SW480 (cell line): ENCODE results near the gene IQSEC1.

ENCODE experiments used
- DNase-seq: peaks from one replicate; pipeline ENCODE4 v3.0.0-alpha.2; 2016; ENCODE audit warnings: low spot score

Gene IQSEC1

DNA sequence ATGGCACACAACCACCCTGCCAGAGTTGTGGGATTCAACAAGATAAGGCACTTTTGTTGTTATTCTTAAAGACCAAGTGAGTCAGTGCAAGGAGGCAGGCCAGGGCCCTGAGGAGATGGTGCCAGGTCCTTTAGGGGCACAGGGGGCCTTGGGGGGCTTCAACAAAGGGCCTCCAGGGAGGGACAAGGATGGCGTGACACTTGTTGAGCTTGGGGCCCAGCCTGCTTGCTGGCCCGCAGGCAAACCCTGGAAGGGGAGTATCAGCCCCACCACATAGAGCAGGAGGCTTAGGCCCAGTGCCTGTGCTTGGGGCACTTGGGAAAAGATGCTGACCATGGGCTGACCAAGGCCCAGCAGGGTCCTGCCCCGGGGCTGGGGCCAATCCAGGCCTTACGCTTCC is 5.5 kb downstream of the IQSEC1 start:
- no peak for DNase-seq

DNA sequence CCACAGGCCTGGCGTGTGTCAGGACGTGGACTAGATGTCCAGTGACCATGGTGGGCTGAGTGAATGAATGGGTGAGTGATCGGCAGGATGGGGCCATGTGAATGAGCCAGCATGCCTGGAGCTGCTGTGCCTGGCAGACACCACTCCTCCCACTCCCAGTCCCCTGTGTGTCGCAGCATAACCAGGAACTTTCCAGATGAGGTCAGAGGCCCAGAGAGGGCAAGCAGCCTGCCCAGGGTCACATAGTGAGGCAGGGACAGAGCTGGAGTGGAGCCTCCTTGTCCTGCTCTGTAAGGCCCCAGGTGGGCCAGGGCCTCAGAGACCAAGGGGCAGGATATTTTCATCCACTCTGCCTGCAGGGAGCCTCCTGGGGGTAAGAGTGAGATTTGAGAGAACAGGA is 6.4 kb downstream of the IQSEC1 start:
- DNase-seq: no peak

DNA sequence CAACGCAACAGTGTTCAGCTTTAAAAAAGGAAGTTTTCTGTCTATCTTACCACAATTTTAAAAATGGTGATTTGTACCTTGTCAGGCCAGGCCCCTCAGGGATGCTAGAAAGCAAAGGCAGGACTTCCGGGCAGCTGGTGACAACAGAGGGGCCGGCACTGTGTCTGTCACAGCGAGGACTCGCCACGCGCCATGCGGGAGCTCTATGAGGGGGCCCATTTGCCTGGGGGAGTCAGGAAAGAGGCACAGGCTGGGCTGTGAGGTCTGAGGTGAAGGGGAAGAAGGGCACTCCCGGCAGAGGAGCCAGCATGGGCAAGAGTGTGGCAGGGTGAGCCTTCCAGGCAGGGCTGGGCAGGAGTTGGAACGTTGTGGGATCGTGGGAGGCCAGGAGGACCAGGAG is 7.0 kb downstream of the IQSEC1 start:
- DNase-seq: no peak

DNA sequence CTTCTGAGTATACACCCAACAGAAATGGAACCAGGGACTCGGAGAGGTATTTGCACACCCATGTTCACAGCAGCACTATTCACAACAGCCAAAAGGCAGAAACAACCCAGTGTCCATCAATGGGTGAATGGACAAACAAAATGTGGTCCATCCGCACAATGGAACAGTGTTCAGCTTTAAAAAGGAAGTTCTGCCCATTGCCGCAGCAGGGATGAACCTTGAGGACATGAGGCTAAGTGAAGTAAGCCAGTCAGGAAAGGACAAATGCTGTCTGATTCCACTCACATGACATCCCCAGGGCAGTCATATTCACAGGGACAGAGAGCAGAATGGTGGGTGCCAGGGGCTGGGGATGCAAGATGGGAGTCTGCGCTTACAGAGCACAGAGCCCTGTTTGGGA is 7.5 kb downstream of the IQSEC1 start:
- no peak for DNase-seq

DNA sequence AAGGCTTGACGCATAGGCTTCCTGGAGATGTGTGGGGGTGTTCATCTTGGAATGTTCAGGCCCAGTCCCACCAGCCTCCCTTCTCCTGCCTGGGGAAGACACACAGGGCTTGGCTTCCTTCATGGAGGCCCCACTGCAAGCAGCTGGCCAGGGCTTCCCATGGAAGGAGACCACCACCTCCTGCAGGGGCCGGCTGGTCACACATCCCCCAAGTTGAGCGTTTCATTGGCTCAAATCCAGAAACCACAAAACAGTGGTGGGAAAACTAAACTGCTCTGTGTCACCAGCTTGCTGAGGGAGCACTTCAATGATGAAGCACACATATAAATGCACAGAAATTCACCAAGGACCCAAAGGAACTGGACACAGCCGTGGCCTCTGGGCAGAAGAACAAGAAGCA is 8.3 kb downstream of the IQSEC1 start:
- no peak for DNase-seq

DNA sequence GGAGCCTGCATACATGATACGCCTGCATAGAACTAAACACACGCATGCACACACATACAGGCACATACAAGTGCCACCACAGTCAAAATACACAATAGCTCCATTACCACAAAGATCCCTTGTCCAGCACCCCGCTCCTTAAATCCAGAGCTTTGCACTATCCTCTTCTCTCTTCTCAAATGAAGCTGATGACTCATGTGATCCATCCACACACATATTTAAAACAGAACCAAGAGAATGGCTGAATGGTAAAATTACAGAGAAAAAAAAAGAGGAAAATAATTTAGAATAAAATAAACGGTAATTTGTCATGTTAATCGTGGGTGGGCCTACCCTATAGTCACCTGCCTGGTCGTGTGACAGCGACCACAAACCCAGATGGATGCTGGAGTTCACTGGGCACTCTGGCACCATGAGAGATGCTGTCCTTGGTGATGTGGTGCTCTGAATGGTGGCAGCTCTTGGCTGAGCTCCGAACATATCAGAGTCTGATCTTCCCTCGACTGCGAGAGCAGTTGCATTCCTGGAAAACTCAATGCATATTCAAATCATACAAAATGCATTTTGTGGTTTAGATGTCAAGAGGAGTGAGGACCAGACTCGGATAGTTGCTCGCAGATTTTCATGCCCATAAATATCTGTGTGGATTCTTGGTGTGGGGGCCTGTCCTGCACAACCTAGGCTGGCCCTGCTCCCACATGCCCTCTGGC is 8.9 kb downstream of the IQSEC1 start:
- DNase-seq: no peak

DNA sequence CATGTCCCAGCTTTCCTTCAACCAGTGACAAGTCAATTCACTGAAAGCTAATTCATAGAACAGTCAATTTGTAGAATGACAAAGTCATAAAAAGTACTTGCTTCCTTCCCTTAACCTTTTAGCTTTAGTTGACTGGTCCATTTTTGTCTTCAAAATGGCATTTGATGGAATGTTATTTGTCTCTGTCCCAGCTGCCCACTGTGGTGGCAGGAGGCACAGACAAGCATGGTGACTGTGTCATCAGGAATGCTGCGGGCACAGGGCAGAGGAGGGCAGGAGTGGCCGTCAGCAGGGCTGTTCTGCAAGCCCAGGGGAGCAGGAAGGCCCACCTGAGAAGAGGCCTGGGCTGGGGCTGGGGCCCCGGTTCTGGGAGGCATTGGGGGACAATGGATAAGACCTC is 10.0 kb downstream of the IQSEC1 start:
- DNase-seq: peak; percentile 80

DNA sequence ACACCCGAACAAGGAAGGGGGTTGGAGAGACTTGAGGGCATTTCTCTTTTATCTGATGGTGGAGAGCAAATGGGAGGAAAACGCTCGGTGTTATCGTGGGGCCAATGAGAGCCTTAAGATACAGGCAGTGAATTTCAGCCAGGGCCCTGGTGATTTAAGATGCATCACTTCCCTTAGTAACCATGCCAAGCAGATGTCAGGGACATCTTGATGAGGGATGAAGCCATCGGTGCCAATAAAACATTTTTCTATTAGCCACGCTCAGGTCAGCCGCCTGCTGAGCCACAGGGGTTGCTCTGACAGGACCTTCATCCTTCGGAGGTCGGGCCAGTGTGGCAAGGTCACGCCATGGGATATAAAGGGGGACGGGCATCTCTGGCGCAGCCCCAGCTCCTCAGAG is 10.6 kb downstream of the IQSEC1 start:
- DNase-seq: no peak

DNA sequence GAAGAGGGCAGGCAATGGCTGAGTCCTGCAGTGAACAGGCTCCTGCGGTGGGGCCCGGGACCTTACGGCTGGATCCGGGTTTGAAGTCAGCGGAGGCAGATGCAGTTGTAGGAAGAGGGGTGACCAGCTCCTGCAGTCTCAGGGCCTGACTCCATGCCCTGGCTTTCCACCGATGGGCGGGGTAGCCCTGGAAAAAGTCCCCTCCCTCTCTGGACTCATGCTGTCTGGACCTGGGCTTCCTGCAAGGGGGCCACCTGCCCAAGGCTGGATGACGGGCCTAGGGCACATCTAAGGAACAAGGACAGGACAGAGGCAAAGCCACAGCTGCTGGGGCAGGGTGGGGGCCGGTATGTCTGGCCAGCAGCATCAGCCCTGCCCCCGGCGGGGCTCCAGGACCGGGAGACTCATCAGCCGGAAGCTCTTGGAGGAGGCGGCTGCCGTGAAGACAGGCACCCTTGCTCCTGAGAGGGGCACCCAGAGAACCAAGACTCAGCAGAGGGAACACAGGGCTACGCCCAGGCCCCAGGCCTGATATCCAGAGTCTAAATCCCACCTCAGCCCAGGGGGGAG is 12.8 kb downstream of the IQSEC1 start:
- no peak for DNase-seq

DNA sequence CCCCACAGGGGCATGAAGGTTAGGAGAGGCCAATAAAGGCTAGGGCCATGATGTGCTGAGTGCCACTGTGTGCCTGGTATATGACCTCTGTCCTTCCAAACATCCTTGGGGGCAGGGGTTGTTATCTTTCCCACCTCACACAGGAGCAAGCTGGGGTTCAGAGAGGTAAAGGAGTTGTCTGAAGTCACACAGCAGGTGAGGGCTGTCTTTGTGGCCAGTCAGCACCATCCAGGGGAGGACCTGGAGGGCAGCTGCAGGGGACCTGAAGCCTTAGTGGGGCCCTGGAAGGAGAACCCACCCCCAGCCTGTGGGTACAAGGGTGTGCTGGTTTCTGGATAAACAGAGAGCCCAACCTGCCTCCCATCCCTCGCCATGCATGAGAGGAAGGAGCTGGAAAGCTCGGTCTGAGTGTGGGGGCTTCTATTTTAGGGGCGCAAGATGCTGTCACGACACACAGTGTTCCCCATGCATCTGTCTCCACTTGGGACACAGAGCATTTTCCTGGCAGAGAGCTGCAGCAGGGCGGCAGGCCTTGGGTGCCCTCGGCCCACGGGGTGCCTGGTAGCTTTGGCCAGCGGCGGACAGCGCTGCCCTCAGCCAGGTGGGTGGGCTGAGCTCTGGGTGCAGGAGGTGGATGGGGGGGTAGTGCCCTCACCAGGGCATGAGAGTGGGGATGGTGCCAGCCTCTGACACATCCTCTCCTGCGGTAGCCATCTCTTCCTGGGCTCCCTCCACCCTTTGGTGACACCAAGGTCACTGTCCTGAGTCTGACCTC is 14.7 kb downstream of the IQSEC1 start:
- DNase-seq: no peak

DNA sequence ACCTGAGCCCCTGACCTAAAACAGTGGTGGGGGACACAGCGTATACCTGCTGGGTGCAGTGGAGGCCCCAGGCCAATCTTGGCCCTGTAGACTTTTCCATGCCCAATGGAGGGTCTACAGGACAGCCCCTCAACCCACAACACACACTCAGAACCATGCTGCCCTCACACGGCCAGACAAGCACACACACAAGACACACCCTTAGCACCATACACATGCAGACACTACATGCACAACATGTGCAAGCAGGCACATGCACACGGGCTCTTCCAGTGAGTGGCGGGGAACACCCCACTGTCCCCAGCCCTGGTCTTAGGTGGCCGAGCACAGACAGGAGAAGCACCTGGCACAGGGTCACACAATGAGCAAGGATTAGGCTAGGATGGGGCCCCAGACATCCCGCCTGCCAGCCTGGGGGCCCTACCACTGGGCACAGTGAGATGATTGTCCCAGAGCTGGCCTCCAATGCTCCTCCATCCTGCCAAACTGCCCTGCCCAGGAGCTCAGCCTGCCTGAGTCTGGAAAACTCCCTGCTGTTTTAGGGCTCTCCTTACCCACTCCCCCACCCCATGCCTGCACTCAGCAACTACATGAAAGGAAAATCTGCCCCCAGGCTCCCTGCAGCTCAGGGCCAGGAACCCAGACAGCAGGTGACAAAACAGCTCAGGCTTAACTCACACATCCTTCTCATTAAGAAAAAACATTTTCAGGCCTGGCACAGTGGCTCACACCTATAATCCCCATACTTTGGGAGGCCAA is 15.8 kb downstream of the IQSEC1 start:
- no peak for DNase-seq

DNA sequence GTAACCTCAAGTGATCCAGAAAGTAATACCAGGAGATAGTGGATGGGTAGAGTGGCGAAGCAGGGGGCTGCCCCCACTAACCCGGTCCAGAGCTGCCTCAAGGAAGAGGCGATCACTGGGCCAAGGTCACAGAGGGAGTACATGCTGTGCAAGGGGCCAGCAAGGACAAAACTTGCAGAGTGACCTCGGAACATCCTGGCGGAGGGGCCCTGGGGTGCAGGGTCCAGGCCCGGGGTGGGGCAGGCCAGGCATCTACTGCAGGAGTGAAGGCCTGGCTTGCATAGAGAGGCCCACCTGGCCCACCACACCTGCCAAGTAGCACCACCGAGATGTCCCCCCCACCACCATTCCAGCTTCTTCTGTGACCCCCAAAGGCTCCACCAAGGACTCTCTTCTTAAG is 17.6 kb downstream of the IQSEC1 start:
- DNase-seq: no peak

DNA sequence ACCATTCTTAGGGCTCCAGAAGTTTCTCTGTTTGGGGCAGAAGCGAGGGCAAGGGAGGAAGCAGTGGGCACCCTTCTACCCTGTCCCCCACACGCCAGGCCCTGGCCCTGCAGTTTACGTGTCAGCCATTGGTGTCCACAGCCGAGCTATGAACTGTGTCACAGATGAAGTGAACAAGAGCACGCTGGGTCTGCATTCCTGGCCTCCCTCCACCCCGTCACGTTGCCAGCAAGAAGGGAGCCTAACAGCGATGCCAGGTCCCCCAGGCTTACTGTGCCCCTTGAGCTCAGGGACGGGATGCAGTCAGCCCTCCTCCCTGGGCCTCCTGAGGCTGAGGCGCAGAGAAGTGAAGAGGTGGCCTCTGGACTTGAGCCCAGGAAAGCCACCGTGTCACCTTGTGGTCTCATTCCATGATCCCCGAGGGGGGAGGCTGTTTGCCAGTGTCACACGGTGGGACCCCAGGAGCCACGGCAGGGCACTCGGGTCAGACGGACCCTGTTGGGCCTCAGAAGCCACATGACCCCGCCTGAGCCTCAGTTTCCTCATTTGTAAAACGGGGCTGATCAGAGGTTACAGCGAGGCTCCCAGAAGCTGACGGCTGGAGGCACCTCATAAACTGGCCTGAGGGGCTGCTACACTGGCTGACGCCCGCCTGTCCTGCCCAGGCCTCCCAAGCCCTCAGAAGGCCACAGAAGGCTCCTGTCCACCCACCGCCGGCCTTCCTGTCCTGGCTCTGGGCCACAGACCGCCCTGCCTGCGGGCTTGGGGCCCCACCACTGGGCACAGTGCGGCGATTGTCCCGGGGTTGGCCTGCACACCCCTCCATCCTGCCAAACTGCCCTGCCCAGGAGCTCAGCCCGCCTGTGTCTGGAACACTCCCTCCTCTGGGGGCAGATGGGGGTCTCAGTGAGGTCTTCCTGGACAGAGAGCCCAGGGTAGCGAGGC is 18.6 kb downstream of the IQSEC1 start:
- no peak for DNase-seq

DNA sequence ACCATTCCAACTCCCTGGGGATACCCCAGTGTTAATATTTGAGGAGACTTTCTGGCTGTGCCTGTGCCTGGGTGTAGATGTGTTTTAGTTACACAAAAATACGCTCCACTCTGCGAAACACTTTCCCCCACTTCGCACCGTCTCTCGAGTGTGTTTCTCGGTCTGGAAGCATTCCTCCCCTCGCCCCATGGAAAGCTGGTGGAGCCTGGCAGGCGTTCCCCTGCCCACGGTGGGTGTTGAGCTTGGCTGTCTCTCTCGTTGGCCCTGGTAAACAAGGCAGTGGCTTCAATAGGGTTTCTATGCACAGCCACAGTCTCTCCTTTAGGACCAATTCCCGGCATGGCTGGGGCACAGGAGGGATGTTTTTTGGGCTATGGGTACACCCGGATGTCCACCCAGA is 19.3 kb downstream of the IQSEC1 start:
- DNase-seq: no peak

DNA sequence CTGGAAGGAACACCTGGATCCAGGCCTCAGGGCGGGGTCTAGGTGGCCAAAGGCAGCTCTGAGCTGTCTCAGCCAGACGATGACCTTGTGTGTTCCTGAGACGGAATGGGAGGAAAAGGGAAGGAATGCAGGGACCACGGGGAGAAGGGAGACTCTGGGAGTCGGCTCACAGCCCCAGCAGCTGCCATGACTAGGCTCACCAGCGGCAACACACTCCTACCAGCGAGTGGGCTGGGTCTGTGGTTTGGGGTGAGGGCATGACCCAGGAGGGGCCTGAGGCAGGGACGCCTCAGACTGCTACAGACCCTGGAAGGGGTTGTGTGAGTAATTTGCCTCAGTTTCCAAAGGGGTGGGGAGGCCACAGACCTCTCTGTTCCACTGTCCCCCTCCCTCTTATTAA is 19.8 kb downstream of the IQSEC1 start:
- DNase-seq: no peak

DNA sequence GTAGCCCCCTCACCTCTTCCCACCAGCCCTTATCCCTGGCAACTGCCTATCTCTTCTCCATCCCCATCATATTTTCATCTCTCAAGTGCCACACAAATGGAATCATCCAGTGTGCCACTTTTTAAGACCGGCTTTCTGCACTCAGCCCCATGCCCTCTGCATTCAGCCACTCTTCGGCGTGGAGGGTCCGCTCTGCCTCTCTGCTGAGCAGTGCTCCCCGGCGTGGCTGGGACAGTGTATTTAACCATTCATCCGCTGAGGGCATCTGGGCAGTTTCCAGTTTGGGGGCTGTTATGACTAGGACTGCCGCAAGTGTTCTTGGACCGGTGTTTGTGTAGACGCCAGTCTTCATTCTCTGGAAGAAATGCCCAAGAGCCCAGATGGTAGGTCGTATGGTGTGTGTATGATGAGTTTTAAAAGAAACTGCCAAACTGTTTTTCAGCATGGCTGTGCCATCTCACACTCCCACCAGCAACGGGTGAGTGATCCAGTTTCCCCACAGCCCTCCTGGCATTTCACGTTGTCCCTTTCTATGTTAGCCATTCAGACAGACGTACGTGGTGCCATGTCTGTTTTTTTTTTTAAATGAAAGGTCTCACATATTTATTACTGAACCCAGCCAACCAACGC is 20.9 kb downstream of the IQSEC1 start:
- no peak for DNase-seq

DNA sequence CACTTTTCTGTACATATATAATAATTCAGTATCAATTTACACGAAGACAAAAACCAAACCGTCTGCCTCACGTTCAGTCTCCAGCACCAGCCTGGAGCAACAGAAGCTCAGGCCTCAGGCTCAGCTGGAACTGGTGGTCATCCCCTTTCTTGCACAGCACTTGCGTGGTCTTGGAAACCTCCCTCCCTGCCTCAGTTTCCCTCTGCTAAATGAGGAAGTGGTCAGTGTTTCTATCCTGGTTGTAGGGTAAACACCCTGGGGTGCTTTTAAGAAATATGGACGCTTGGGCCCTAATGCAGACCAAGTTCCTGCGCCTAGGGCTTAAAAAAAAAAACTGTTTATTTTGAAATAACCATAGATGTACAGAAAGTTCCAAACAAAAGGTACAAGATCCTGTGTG is 21.6 kb downstream of the IQSEC1 start:
- DNase-seq: no peak

DNA sequence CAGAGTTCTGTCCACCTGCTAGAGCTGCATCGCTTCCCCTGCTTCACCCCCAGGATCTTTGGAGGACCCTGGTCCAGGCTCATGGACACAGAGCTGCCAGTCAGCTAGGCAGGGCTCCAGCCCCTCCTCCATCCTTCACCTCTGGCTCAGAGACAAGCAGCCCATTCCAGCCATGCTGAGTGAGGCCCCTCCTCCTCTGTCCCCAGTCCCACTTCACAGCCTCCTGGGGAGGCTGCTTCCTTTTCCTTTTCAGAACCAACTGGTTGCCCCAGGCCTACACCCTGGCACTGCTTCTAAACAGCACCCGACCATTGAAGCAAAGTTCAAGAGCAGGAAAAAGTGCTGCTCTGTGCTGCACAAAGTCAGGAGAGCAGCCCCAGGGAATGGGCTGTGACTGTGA is 22.2 kb downstream of the IQSEC1 start:
- DNase-seq: no peak

DNA sequence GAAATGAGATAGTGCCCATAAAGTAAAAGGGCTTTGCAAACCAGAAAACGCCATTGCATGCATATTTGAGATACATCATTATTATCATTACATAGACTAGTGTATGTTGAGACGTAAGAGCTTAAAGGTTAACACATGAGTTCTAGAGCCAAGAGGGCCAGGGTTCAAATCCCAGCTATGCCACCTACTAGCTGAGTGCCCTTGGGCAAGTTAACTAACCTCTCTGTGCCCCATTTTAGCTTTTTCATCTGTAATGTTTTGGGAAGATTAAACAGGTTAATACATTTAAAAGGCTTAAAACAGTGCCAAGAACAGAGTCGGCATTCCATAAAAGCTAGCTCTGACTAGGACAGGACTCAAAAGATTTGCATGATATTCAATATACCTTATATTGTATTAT is 22.8 kb downstream of the IQSEC1 start:
- no peak for DNase-seq

DNA sequence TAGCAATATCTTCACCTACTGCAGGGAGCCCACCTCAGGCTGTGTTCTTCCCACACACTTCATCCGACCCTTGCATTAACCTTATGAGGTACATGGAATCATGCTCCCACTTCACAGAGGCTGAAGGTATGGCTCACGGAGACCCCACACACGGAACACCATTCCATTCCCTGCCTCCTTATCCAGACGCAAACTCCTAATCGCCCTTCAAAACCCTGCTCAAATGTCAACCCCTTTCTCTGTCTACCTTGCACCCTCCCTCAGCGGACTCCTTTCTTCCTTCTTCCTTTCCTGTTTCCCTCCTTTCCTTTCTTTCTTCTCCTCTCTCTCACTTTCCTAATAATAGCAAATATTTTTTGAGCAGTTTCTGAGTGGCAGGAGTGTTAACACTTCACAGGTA is 23.8 kb downstream of the IQSEC1 start:
- DNase-seq: no peak
